IPS-18a (cell line): ENCODE measurements around the gene SLC25A13.
"Not testable (repeated sequence)": the region's sequence is repeated elsewhere in the genome, so short reads cannot be mapped to it uniquely, and the experiment has no call there.

ENCODE experiments used
- H3K27ac ChIP-seq: one replicate; pipeline ENCODE4 v1.5.1; 2013; ENCODE audit warnings: low read length
- H3K27me3 ChIP-seq: one replicate; pipeline ENCODE4 v1.6.1; 2013; ENCODE audit warnings: mild to moderate bottlenecking, low read length; ENCODE audit not compliant: control insufficient read depth, insufficient read depth
- H3K36me3 ChIP-seq: one replicate; pipeline ENCODE4 v1.6.1; 2013; ENCODE audit warnings: low read depth, low read length; ENCODE audit not compliant: control insufficient read depth
- H3K4me1 ChIP-seq: one replicate; pipeline ENCODE4 v1.6.1; 2013; ENCODE audit warnings: low read depth, low read length; ENCODE audit not compliant: control insufficient read depth
- H3K4me3 ChIP-seq: one replicate; pipeline ENCODE4 v1.5.1; 2013; ENCODE audit warnings: low read length
- H3K9ac ChIP-seq: one replicate; pipeline ENCODE4 v1.6.1; 2013; ENCODE audit warnings: mild to moderate bottlenecking, low read length, moderate library complexity
- H3K9me3 ChIP-seq: one replicate; pipeline ENCODE4 v1.6.1; 2013; ENCODE audit warnings: low read depth, low read length; ENCODE audit not compliant: control insufficient read depth

The SLC25A13 gene

DNA sequence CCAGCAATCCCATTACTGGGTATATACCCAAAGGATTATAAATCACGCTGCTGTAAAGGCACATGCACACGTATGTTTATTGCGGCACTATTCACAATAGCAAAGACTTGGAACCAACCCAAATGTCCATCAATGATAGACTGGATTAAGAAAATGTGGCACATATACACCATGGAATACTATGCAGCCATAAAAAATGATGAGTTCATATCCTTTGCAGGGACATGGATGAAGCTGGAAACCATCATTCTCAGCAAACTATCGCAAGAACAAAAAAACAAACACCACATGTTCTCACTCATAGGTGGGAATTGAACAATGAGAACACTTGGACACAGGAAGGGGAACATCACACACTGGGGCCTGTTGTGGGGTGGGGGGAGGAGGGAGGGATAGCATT, 28.0 kb downstream of the SLC25A13 start:
- H3K27ac ChIP-seq, H3K27me3 ChIP-seq, H3K4me1 ChIP-seq, H3K9ac ChIP-seq, H3K36me3 ChIP-seq, H3K4me3 ChIP-seq, H3K9me3 ChIP-seq: not testable (repeated sequence)

DNA sequence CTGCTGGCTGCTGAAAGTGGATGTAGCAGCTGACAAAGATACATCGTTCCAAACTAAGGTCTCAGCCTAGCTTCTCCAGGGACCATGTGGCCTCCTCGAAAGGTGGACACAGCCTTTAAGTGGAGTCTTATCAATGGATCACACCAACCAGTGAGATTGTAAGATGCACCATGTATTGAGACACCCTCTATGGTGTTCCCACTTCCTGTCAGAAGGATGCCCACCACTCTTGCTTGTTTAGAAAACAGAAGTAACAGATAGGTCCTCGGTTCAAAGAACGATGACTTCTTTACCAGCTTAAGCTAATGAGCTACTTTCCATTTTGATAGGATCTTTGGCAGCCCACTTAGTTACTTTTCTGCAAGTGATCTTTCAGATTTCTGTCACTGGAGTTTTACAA, 34.3 kb downstream of the SLC25A13 start:
- Histone ChIP-seq H3K27ac (no peak overlapping the region), H3K4me3 (no peak overlapping the region), H3K9me3 (no peaks in the 10 kb centered on the region), H3K36me3 (no peaks in the 10 kb centered on the region), H3K9ac (no peak overlapping the region), H3K4me1 (peaks cover 8% of the 10 kb centered on the region), H3K27me3 (no peaks in the 10 kb centered on the region)

DNA sequence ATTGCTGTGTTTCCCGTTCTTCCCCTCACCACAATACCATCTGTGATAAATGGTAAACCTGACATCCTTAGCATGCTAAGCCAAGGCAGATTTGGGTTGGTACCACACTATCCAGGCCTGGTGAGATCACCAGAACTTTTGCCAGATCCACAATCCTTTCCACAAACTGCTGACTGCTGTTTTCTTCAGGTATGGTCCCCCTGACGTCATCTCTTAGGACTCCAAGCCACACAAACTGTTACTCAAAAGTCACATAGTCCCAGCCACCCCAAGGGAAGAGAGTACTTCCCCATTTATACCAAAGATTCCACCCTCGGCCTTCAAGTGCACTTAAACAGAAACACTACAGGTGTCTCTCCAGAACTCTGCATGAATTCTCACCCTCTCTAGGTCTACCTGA, 34.8 kb downstream of the SLC25A13 start:
- H3K4me1 ChIP-seq: peaks cover 8% of the 10 kb centered on the region
- H3K4me3 ChIP-seq: no peak overlapping the region
- no peak overlapping the region for H3K27ac ChIP-seq
- no peaks in the 10 kb centered on the region for H3K9me3 ChIP-seq
- H3K27me3 ChIP-seq: no peaks in the 10 kb centered on the region
- no peaks in the 10 kb centered on the region for H3K36me3 ChIP-seq
- no peak overlapping the region for H3K9ac ChIP-seq

DNA sequence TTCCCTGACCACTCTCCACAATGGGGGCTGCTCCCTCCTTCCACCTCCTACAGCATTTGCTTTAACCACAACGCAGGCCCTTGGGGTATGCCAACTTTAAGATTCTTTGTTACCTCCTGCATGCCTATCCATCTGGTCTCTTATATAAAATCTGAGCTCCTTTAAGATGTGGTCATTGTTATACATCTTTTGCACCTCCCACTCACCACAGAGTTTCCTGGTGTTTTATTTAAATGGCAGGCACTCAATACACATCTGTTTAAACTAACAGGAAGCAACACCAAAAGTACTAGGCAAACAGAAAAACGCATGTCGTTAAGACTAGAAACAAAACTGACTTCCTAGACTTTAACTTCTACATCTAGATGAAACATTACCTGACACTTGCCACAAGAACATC, 36.3 kb downstream of the SLC25A13 start:
- no peak overlapping the region for H3K27ac ChIP-seq
- H3K27me3 ChIP-seq: no peaks in the 10 kb centered on the region
- no peaks in the 10 kb centered on the region for H3K36me3 ChIP-seq
- H3K4me3 ChIP-seq: no peak overlapping the region
- H3K9ac ChIP-seq: no peak overlapping the region
- H3K4me1 ChIP-seq: peaks cover 8% of the 10 kb centered on the region
- H3K9me3 ChIP-seq: no peaks in the 10 kb centered on the region

DNA sequence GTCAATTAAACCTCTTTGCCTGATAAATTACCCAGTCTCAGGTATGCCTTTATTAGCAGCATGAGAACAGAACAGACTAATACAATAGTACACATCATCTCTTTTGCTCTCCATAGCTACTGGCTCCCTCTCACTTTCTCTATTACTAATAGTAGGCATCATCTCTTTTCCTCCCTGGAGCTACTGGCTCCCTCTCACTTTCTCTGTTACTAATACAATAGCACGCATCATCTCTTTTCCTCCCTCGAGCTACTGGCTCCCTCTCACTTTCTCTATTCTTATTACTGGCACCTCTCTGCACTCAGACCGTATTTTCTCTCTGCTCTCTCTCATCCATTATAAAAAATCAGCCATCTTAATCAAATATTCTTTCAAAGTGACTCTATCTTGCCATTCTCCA, 37.1 kb downstream of the SLC25A13 start:
- Histone ChIP-seq H3K27ac (no peak overlapping the region), H3K4me3 (no peak overlapping the region), H3K36me3 (no peaks in the 10 kb centered on the region), H3K9ac (no peak overlapping the region), H3K4me1 (peaks cover 8% of the 10 kb centered on the region), H3K27me3 (no peaks in the 10 kb centered on the region), H3K9me3 (no peaks in the 10 kb centered on the region)

DNA sequence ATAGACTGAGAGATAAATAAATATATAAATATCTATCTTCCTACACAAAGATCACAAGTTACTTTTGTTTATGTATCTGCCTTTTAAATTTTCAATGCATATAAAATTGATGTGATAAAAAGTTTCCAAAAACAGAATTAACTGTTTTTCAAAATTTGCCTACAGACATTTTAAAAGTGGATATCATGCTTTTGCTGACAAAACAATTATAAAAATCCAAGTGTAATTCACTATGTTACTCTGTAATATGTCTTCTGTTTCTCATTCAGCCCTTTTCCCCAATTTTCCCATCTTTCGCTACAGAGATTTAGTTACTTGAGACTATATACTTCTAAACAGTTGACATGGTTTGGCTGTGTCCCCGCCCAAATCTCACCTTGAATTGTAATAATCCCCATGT, 37.7 kb downstream of the SLC25A13 start:
- peaks cover 8% of the 10 kb centered on the region for H3K4me1 ChIP-seq
- H3K4me3 ChIP-seq: no peak overlapping the region
- H3K9me3 ChIP-seq: no peaks in the 10 kb centered on the region
- no peaks in the 10 kb centered on the region for H3K36me3 ChIP-seq
- no peak overlapping the region for H3K27ac ChIP-seq
- no peaks in the 10 kb centered on the region for H3K27me3 ChIP-seq
- H3K9ac ChIP-seq: no peak overlapping the region

DNA sequence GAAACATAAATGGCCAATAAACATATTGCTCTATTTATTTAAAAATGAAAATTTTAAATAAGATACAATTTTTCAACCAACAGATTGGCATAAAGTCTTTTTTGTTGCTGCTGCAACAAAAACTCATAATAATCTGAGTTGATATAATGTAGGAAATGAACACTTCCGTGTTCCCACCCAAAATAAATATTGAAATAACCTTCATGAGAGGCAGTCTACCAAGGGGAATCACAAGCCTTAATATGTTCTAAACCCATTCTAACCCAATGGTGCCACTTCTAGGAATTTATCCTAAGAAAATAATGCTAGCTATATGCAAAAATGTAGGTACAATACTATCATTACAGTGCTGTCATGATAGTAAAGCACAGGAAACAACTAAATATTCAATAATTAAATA, 39.1 kb downstream of the SLC25A13 start:
- Histone ChIP-seq H3K9ac (no peak overlapping the region), H3K4me1 (peaks cover 8% of the 10 kb centered on the region), H3K27me3 (no peaks in the 10 kb centered on the region), H3K4me3 (no peak overlapping the region), H3K9me3 (no peaks in the 10 kb centered on the region), H3K36me3 (no peaks in the 10 kb centered on the region), H3K27ac (no peak overlapping the region)

DNA sequence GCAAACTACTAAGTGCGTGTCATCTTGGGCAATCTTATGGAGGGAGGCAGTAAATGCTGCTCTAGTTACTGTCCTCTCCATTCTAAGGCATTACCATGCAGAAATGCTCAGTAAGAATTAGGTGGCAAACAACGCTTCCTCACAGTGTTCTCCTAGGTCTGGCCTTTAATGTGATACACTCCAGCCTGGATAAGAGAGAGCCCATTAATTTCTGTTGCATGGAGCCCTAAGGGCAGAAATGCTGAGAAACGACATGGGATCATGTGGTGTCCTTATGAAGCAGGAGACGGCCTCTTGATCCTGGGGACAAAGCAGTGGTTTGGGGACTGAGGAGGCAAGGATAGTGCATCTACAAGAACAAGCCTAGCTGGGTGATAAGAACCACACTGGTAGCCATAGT, 44.0 kb downstream of the SLC25A13 start:
- H3K4me1 ChIP-seq: no peaks in the 10 kb centered on the region
- H3K9me3 ChIP-seq: no peaks in the 10 kb centered on the region
- H3K4me3 ChIP-seq: no peak overlapping the region
- no peak overlapping the region for H3K27ac ChIP-seq
- H3K9ac ChIP-seq: no peak overlapping the region
- peaks cover 5% of the 10 kb centered on the region for H3K36me3 ChIP-seq
- no peaks in the 10 kb centered on the region for H3K27me3 ChIP-seq

DNA sequence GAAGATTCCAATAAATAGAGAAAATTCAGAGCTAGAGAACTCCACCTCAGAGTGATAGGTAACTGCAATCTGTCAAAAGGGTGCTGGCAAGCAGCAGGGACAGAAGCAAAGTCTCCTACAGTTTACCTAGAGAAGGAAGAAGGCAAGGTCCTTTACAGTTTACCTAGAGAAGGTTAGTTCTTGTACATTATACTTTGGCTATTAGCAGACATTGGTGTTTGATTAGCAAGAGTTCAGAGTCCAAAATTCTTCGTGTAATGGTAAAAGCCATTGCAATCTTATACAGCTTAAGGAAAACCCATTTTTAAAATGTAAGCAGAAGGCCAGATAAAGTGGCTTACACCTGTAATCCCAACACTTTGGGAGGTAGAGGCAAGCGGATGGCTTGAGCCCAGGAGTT, 45.9 kb downstream of the SLC25A13 start:
- Histone ChIP-seq H3K27ac (no peak overlapping the region), H3K4me1 (no peaks in the 10 kb centered on the region), H3K9ac (no peak overlapping the region), H3K27me3 (no peaks in the 10 kb centered on the region), H3K9me3 (no peaks in the 10 kb centered on the region), H3K36me3 (peaks cover 5% of the 10 kb centered on the region), H3K4me3 (no peak overlapping the region)

DNA sequence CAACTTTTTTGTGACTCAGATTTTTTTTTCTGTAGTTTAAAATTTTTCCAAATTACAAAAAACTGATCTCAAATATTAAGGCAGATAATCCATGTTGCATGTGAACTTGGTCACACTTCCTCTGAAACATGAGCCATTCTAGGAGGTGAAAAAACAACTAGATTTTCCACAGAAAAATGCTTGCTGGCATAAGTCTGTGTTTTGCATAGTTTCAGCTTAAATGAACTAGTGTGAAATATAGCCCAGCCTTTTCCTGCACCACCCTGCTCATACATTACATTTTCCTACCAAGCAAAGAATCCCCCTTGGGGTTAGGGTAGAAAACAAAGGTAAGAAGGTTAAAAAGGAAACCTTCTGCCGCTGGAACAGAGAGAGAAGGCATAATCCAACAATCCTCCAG, 48.2 kb downstream of the SLC25A13 start:
- H3K4me3 ChIP-seq: no peak overlapping the region
- H3K9me3 ChIP-seq: no peaks in the 10 kb centered on the region
- no peak overlapping the region for H3K9ac ChIP-seq
- no peaks in the 10 kb centered on the region for H3K4me1 ChIP-seq
- H3K27me3 ChIP-seq: no peaks in the 10 kb centered on the region
- peaks cover 5% of the 10 kb centered on the region for H3K36me3 ChIP-seq
- H3K27ac ChIP-seq: no peak overlapping the region

DNA sequence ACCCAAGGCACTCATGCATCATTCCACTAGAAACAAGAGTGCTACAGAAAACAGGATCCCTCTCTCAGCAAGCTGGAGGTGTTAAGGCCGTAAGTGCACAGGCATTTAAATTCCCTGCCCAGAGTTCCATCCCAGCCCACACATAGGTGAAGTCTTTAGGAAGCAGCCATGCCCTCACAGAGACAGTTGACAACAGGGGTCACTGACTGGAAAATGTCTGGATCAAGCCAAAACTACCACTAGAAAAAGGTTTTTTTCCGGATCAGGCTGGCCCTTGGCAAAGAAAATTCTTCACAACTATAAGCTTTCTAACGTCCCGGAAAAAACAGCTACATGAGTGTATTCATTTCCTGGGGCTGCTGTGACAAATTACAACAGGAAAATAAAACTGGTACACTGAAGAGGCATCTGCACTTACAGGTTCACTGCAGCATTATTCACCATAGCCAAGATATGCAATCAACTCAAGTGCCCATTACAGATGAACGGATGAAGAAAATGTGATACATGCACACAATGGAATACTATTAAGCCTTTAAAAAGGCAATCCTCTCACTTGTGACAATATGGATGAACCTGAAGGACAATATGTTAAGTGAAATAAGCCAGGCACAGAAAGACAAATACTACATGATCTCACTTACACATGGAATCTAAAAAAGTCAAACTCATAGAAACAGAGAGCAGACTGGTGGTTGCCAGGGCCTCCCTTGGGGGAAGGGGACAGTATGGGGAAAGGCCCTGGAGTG, 52.5 kb downstream of the SLC25A13 start:
- Histone ChIP-seq H3K27me3 (no peaks in the 10 kb centered on the region), H3K4me3 (no peak overlapping the region), H3K27ac (no peak overlapping the region), H3K36me3 (peaks cover 5% of the 10 kb centered on the region), H3K9ac (no peak overlapping the region), H3K4me1 (no peaks in the 10 kb centered on the region), H3K9me3 (no peaks in the 10 kb centered on the region)

DNA sequence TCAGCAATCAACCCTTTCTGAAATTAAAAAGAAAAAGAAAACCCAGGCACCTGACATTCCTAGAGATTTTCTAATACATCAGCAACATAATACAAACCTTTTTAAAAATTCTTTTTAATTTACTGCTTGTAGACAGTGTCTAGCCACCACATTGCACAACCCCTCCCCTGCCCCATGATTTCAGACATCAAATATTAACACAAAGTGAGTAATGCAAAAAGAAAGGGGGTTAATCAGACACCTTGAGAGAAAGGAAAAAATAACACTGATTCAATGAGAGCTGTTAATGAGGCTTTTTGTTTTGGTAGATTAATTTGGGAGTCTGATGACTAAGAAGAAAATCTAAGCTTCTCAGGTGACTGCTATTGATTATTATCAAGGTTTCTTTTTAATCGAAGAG, 55.3 kb downstream of the SLC25A13 start:
- Histone ChIP-seq H3K4me1 (no peaks in the 10 kb centered on the region), H3K27ac (no peak overlapping the region), H3K9me3 (no peaks in the 10 kb centered on the region), H3K9ac (no peak overlapping the region), H3K36me3 (no peaks in the 10 kb centered on the region), H3K4me3 (no peak overlapping the region), H3K27me3 (no peaks in the 10 kb centered on the region)
